Pancreas (tissue), 10 donors: ENCODE data around the gene RNASEL. TPM values are rescaled to one million over a fixed set of nuclear protein-coding genes. Genes with fewer than 3 reads are reported as not detected.

ENCODE experiments used
- ATAC-seq, 4 donors: fragments of 200-7000 bp; cut with Tn5 transposase; one replicate each; pipeline versions ENCODE4 v1.8.0 to v1.9.1; 2020; ENCODE audit warnings: mild to moderate bottlenecking in 4 of 4, moderate library complexity in 4 of 4
- DNase-seq, 6 donors: peaks; one replicate each; pipeline ENCODE4 v3.0.0-alpha.2; 2020
- FAIRE-seq: peaks from 2 replicates; lab custom pipeline; 2012; peaks lifted over from hg19 to GRCh38; lab: Jason Lieb, UNC
- H3K27ac ChIP-seq, 4 donors: fragments of 200-600 bp; sonication (generic); 1 replicate in 3 of 4; 2 replicates in 1 of 4; pipeline versions ENCODE4 v1.5.0 to v1.8.0; 2020
- H3K27me3 ChIP-seq, 4 donors: fragments of 200-600 bp; one replicate each; pipeline ENCODE4 v1.8.0; 2021
- H3K36me3 ChIP-seq, 3 donors: fragments of 200-600 bp; sonication (generic) in 1 of 3; one replicate each; pipeline versions ENCODE4 v1.5.0 to v1.8.0; 2020 to 2021
- H3K4me1 ChIP-seq, 3 donors: fragments of 200-600 bp; one replicate each; pipeline ENCODE4 v1.8.0; 2021
- H3K4me3 ChIP-seq, 4 donors: fragments of 200-600 bp; sonication (generic) in 2 of 4; one replicate each; pipeline versions ENCODE4 v1.5.0 to v1.8.0; 2020 to 2021
- H3K9me3 ChIP-seq, 4 donors: fragments of 200-600 bp; one replicate each; pipeline ENCODE4 v1.8.0; 2021
- WGBS, 2 donors: extraction: QIAGEN DNeasy Blood & Tissue Kit; methylation state at CpG; one replicate each; pipeline ENCODE4 v1.1.7; 2013; 5-methylcytosine and 5-hydroxymethylcytosine counted together
- intact Hi-C, 3 donors: fragments of 100-400 bp; cut with DNase I; formaldehyde crosslinking; loops; one replicate each; pipeline versions ENCODE4 v1.11.1 to v1.14.2; 2022
- polyA plus RNA-seq, 2 donors: library from polyadenylated mRNA; stranded (reverse); fragments of 200-250 nt; gene quantifications; one replicate each; pipeline ENCODE4 v1.2.3, GENCODE V29; 2013
- total RNA-seq, 6 donors: library from RNA; stranded (reverse); fragmentation: NEBNext Ultra II Directional in 4 of 6; extraction: Animal tissue kit (Norgen Biotek cat#: 25700) in 4 of 6; gene quantifications; one replicate each; pipeline versions ENCODE4 v1.2.1 to v1.2.4, GENCODE V29; 2021 to 2023
- TF ChIP-seq, protein P1 (sequence below), 4 donors: fragments of 200-600 bp; sonication (generic) in 3 of 4; IDR thresholded peaks; one replicate each; pipeline versions ENCODE4 v1.5.0 to v1.8.0; 2021; ENCODE audit warnings: antibody characterized with exemption in 4 of 4
- donor health status: healthy with polysubstance abuse.
- donor health status: DM: no; HTN: no; CAD: no; lungs with moderate emphysema.
- donor health status: DM: no; HTN: no; CAD: no.
- donor health status: control.
- donor health status: control.
- donor health status: Bipolar disorder and iron deficiency.
- donor health status: DM: yes; HTN: yes; CAD: no.
- donor health status: DM: no; HTN: no; CAD: no.
- donor health status: DM: no; HTN: no; CAD: no.
- donor health status: DM: yes; HTN: yes; CAD: no.

Gene RNASEL, protein sequence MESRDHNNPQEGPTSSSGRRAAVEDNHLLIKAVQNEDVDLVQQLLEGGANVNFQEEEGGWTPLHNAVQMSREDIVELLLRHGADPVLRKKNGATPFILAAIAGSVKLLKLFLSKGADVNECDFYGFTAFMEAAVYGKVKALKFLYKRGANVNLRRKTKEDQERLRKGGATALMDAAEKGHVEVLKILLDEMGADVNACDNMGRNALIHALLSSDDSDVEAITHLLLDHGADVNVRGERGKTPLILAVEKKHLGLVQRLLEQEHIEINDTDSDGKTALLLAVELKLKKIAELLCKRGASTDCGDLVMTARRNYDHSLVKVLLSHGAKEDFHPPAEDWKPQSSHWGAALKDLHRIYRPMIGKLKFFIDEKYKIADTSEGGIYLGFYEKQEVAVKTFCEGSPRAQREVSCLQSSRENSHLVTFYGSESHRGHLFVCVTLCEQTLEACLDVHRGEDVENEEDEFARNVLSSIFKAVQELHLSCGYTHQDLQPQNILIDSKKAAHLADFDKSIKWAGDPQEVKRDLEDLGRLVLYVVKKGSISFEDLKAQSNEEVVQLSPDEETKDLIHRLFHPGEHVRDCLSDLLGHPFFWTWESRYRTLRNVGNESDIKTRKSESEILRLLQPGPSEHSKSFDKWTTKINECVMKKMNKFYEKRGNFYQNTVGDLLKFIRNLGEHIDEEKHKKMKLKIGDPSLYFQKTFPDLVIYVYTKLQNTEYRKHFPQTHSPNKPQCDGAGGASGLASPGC
- total RNA-seq (1 to 10 TPM; 1.1 to 7.0 (median 2.7) TPM), polyA plus RNA-seq (1 to 10 TPM; 1.8 to 2.8 TPM)

DNA sequence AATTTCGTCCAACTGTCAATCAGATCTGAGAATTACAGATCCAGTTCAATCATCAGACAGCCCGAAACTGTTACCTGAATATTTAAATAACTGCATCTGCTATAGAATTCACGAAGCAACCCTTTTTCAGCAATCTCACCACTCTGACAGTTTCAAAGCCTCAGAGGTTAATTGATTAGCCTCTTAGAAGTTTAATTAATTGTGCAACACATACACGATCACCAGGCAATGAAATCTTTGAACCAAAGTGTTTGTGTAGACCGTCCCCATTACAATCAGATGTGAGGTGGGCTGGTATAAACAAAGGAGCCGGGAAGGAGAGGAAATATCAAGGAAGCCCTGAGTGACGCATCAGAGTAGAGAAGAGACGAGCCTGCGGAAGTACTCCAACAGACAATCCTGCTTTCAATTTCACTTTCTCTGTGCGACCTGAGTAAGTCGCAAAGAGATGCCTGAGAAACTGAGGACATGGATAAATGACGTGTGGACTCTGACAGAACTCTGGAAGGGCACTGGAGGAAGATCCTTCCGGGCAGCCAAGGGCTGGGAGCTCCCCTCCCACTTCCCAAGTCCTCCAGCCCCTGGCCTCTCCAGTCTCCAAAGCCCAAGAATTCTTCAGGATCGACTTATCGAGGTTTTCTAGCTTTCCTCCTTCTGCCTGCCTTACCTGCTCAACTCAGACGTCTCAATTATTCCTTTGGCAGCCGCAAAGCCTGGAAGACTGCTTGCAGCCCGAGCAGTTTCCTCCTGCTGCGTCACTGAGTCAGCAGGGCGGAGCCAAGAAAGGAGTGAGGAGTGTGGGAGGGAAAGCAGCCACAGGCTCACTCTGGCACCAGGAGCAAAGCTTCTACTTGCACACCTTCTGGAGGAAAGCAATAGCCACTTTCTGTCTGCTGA is at the start of gene RNASEL:
Gene RNASEL, minus strand, starts transcription at position 757 of the 897 bp plus-strand sequence. CDS start 2,450 bp downstream, outside the sequence.
- H3K4me1 ChIP-seq: peaks cover 0 to 7% (median 5%) of the 10 kb centered on the region in 3 donors
- peak; percentile 94 to 98 (median 96) for ATAC-seq
- peak within 1 kb of the TSS; percentile 75 to 92 (median 83) for H3K27ac ChIP-seq
- FAIRE-seq: no peak
- H3K4me3 ChIP-seq: peak within 1 kb of the TSS; percentile 33 to 59 (median 52)
- no peaks in the 10 kb centered on the region for H3K9me3 ChIP-seq
- TF ChIP-seq, protein P1, sequence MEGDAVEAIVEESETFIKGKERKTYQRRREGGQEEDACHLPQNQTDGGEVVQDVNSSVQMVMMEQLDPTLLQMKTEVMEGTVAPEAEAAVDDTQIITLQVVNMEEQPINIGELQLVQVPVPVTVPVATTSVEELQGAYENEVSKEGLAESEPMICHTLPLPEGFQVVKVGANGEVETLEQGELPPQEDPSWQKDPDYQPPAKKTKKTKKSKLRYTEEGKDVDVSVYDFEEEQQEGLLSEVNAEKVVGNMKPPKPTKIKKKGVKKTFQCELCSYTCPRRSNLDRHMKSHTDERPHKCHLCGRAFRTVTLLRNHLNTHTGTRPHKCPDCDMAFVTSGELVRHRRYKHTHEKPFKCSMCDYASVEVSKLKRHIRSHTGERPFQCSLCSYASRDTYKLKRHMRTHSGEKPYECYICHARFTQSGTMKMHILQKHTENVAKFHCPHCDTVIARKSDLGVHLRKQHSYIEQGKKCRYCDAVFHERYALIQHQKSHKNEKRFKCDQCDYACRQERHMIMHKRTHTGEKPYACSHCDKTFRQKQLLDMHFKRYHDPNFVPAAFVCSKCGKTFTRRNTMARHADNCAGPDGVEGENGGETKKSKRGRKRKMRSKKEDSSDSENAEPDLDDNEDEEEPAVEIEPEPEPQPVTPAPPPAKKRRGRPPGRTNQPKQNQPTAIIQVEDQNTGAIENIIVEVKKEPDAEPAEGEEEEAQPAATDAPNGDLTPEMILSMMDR (IDR thresholded peaks at IDR 0.05): no peak
- intact Hi-C loops: loop anchor here in 1 of 3 donors (10.0 kb wide), 1 partner anchor 504 kb away; no protein-coding TSS in a partner anchor
- WGBS, 2 donors: 2 to 3% methylated on average over 20 of the region's 20 CpGs
- no peaks in the 10 kb centered on the region for H3K36me3 ChIP-seq
- no peaks in the 10 kb centered on the region for H3K27me3 ChIP-seq
- DNase-seq: peak; percentile 70 to 87 (median 76)

DNA sequence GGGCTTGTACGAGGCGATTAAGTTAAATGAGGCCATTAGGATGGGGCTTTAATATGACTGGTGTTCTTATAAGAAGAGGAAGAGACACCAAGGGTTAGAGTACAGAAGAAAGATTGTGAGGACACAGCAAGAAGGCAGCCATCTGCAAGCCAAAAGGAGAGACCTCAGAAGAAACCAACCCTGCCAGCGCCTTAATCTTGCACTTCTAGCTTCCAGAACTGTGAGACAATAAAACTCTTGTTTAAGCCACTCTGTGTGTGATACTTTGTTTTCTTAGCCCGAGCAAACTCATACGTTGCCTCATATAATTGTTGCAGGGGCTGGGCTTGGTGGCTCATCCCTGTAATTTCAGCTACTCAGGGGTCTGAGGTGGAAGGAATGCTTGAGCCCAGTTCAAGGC is 48.7 kb upstream of the RNASEL start:
- intact Hi-C loops: no loop called here
- H3K27ac ChIP-seq: no peak overlapping the region
- H3K9me3 ChIP-seq: no peaks in the 10 kb centered on the region
- no peak overlapping the region for H3K4me3 ChIP-seq
- DNase-seq: no peak
- no peaks in the 10 kb centered on the region for H3K4me1 ChIP-seq
- no peaks in the 10 kb centered on the region for H3K27me3 ChIP-seq
- 78 to 86% methylated on average over 5 of the region's 5 CpGs for WGBS, 2 donors
- TF ChIP-seq, protein P1 (IDR thresholded peaks at IDR 0.05): no peak
- ATAC-seq: no peak
- H3K36me3 ChIP-seq: no peaks in the 10 kb centered on the region
- no peak for FAIRE-seq

DNA sequence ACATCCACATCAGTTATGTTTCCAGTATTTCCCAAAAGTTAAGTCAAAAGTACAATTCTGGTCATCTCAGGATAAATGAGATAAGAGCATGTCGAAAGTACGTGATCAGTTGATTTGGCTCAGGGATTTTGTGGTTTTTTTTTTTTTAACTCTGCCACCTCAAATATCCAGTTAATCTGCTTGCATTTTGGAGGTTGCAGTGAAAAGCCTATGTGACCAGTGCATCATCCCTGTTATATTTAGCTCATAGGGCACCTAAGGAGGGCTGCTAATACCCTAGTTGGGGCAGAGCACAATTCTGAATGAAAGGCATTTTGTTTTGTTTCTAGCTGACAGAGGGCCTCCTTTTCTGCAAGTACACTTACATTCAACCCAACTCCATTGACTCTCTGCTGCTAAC is 46.8 kb upstream of the RNASEL start:
- FAIRE-seq (no peak), ATAC-seq (no peak), DNase-seq (no peak)
- intact Hi-C loops: no loop called here
- TF ChIP-seq, protein P1 (IDR thresholded peaks at IDR 0.05): no peak
- Histone ChIP-seq H3K27me3 (no peaks in the 10 kb centered on the region), H3K27ac (no peak overlapping the region), H3K9me3 (no peaks in the 10 kb centered on the region), H3K4me1 (peaks cover 0 to 4% (median 0%) of the 10 kb centered on the region in 3 donors), H3K4me3 (no peak overlapping the region), H3K36me3 (no peaks in the 10 kb centered on the region)
- 48 to 58% methylated on average over 2 of the region's 2 CpGs for WGBS, 2 donors

DNA sequence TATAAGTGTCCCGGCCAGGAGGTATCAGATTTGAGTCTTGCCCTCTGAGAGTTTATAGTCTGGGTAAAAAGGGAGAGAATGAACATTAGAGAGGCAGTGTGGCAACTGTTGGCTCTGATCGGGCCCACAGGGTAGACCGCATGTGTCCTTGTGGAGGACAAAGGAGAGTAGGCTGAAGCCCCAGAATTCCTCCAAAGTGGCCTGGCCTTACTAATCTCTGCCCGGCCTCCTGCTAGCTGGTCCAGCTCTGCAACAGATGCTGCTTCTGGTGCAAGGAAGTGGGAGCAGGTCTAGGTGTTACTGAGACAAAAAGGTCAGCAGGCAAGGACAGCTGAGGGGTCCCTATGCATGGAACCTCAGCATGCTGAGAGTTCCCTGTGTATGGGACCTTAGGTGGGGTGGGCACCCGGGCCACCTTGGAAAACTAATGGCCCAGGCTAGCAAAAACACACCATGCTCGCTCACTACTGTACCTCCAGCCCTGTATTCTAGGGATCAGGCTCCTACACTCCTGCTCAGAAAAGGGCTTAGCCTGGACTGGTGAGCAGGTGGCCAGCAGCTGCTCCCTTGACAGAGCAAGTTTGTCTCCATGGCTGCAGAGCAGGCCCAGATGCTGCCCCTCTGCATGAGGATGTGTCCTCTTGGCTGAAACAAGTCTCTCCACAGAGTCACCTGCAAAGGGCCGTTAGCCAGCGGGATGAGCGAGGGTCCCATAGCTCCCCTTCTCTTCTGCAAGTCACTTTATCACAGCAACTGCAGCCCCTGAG is 45.4 kb upstream of the RNASEL start:
- intact Hi-C loops: no loop called here
- Histone ChIP-seq H3K27ac (no peak overlapping the region), H3K36me3 (no peaks in the 10 kb centered on the region), H3K4me1 (peaks cover 0 to 4% (median 0%) of the 10 kb centered on the region in 3 donors), H3K9me3 (no peaks in the 10 kb centered on the region), H3K27me3 (no peaks in the 10 kb centered on the region), H3K4me3 (no peak overlapping the region)
- ATAC-seq: peak in 2 of 4 donors; percentile 51 to 60
- TF ChIP-seq, protein P1 (IDR thresholded peaks at IDR 0.05): no peak
- DNase-seq: no peak
- 84 to 94% methylated on average over 9 of the region's 9 CpGs for WGBS, 2 donors
- no peak for FAIRE-seq
